Upper lobe of left lung (tissue), 6 donors: Measurements from ENCODE around the gene ARID4B. TPM values are rescaled to one million over a fixed set of nuclear protein-coding genes. Genes with fewer than 3 reads are reported as not detected.

Source experiments
- ATAC-seq, 2 donors: fragments of 200-7000 bp; cut with Tn5 transposase; one replicate each; pipeline ENCODE4 v1.9.1; 2022; ENCODE audit warnings: mild to moderate bottlenecking in 2 of 2, moderate library complexity in 2 of 2; ENCODE audit not compliant: low FRiP score in 2 of 2
- DNase-seq, 2 donors: peaks; one replicate each; pipeline ENCODE4 v3.0.0-alpha.2; 2019 to 2020
- H3K27ac ChIP-seq, 4 donors: fragments of 200-600 bp; sonication (generic); one replicate each; pipeline ENCODE4 v1.5.1; 2016 to 2019
- H3K27me3 ChIP-seq, 4 donors: fragments of 200-600 bp; sonication (generic); one replicate each; pipeline ENCODE4 v1.5.1; 2017 to 2019
- H3K36me3 ChIP-seq, 4 donors: fragments of 200-600 bp; sonication (generic); one replicate each; pipeline ENCODE4 v1.5.1; 2016 to 2019
- H3K4me1 ChIP-seq, 4 donors: fragments of 200-600 bp; sonication (generic); one replicate each; pipeline ENCODE4 v1.5.1; 2018 to 2019
- H3K4me3 ChIP-seq, 4 donors: fragments of 200-600 bp; sonication (generic); one replicate each; pipeline ENCODE4 v1.5.1; 2017 to 2019; ENCODE audit warnings: mild to moderate bottlenecking in 2 of 4, moderate library complexity in 1 of 4
- H3K9me3 ChIP-seq, 4 donors: fragments of 200-600 bp; sonication (generic); one replicate each; pipeline ENCODE4 v1.5.1; 2018 to 2019
- EP300 ChIP-seq, 4 donors: sonication (generic); formaldehyde crosslinking; IDR thresholded peaks; one replicate each; pipeline ENCODE4 v1.5.1; 2017; ENCODE audit warnings: antibody characterized with exemption in 4 of 4, control low read depth in 2 of 4
- POLR2A ChIP-seq, 4 donors: fragments of 450-650 bp; IDR thresholded peaks; one replicate each; pipeline ENCODE4 v1.5.1; 2016 to 2017; ENCODE audit warnings: antibody characterized with exemption in 4 of 4, mild to moderate bottlenecking in 2 of 4
- POLR2AphosphoS5 ChIP-seq, 2 donors: sonication (generic); formaldehyde crosslinking; IDR thresholded peaks; one replicate each; pipeline ENCODE4 v1.5.1; 2017; ENCODE audit warnings: antibody characterized with exemption in 2 of 2
- WGBS, 2 donors: methylation state at CpG; one replicate each; pipeline ENCODE4 v1.1.5; 2017 to 2018; 5-methylcytosine and 5-hydroxymethylcytosine counted together
- total RNA-seq, 6 donors: library from RNA; depleted of rRNA in 4 of 6; stranded (reverse); fragments of >200 nt in 4 of 6; gene quantifications; one replicate each; pipeline versions ENCODE4 v1.1.0 to v1.2.1, GENCODE V29; 2016 to 2021
- TF ChIP-seq, protein P1 (sequence below), 6 experiments: fragments of 450-650 bp in 4 of 6; fragments of 200-600 bp in 2 of 6; sonication (generic) in 2 of 6; IDR thresholded peaks; one replicate each; pipeline ENCODE4 v1.5.1; 2016 to 2019; ENCODE audit warnings: antibody characterized with exemption in 6 of 6
- donor health status: DM: no; HTN: no; CAD: no; lungs with moderate emphysema.
- donor health status: DM: no; HTN: yes; CAD: no; lungs with severe emphysema.

ARID4B gene
- total RNA-seq, 6 donors from 2014 or later: 31.1 to 90.1 (median 51.3) TPM

DNA sequence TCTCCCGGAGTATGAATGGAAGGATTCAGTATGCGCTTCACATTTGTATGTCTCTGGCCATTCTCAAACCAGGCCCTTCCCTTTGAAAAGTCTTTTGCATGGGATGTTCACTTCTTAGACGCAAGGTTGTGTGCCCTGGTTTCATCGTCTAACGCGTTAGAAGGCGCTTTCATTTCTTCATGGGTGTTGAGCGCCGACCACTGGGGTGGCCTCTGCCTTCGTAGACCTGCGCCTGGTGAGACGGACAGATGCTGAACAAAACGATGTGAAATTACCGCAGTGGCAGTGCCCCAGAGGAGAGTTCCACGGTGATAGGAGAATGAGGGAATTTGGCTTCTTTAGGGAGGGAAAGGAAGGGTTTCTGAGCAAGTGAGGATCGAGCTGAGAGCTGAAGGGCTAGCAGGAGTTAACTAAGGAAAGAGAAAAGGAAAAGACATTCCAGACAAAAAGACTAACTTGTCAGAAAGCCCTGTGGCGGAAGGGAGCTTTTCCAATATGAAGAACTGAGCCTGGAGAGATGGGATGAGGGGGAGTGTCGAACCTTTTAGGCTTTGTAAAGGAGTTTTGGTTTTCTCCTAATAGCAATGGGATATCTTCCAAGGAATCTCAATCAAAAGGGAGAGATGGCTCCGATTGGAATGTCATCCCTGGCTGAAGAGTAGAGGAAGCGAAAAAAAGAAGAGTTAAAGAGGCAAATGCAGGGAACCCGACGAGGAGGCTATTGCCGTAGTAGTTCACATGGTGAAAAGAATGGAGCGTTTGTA lies 1.3 kb upstream of the ARID4B start:
- TF ChIP-seq POLR2AphosphoS5 (IDR thresholded peaks at IDR 0.05): no peak
- TF ChIP-seq, protein P1, sequence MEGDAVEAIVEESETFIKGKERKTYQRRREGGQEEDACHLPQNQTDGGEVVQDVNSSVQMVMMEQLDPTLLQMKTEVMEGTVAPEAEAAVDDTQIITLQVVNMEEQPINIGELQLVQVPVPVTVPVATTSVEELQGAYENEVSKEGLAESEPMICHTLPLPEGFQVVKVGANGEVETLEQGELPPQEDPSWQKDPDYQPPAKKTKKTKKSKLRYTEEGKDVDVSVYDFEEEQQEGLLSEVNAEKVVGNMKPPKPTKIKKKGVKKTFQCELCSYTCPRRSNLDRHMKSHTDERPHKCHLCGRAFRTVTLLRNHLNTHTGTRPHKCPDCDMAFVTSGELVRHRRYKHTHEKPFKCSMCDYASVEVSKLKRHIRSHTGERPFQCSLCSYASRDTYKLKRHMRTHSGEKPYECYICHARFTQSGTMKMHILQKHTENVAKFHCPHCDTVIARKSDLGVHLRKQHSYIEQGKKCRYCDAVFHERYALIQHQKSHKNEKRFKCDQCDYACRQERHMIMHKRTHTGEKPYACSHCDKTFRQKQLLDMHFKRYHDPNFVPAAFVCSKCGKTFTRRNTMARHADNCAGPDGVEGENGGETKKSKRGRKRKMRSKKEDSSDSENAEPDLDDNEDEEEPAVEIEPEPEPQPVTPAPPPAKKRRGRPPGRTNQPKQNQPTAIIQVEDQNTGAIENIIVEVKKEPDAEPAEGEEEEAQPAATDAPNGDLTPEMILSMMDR (IDR thresholded peaks at IDR 0.05): peak in 1 of 6 experiments; percentile 16
- peaks cover 47 to 57% (median 49%) of the 10 kb centered on the region in 4 donors for H3K4me1 ChIP-seq
- peak overlapping the region; percentile 67 to 96 (median 84) for H3K4me3 ChIP-seq
- H3K9me3 ChIP-seq: no peaks in the 10 kb centered on the region
- DNase-seq: peak in 1 of 2 donors; percentile 39
- peak overlapping the region; percentile 88 to 97 (median 92) for H3K27ac ChIP-seq
- 2 to 4% methylated on average over 24 of the region's 24 CpGs for WGBS, 2 donors
- no peaks in the 10 kb centered on the region for H3K27me3 ChIP-seq
- H3K36me3 ChIP-seq: no peaks in the 10 kb centered on the region
- no peak for ATAC-seq

DNA sequence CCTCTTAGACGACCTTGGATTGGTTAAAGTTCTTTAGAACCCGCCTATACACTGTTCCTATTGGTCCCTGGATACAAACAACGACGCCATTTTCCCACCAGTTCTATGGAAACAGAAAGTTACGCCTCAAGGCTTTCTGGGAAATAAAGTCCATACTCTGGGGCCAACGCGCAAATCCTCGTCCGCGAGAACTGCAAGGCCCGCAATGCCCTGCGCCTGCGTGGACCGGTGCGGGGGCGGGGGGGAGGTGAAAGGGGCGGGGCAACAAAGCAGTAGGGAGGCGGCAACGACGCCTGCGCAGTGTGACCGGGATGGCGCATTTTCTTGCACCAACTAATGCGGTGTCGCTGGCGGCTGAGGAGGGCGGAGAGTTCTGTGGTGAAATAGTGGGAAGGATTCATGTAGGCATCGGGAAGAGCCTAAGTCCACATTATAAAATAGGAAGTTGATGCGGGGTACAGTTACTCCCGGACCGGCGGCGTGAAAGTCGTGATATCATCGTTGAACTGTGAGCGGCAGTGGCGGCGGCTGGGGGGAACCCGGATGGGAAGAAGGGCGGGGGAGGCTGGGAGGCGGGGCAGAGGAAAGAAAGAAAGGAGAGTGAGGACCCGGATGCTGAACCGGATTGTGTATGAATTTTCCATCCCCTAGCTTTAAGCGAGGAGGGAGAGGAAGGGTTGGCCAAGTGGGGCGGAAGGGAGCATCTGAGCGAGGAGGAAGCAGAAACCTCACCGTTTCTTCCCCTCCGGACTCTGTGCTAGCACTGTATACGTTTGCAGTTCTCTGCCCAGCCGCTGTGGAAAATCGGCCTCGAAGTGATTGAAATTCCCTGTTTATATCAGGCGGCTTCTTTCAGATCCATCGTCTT lies 526 bp upstream of the ARID4B start, which contains the start of gene GGPS1:
TSS of gene GGPS1 (plus strand) at position 300 of the 868 bp plus-strand sequence. CDS start 6,695 bp downstream, outside the sequence.
- H3K9me3 ChIP-seq: no peaks in the 10 kb centered on the region
- peak within 1 kb of the TSS; percentile 95 to 97 (median 96) for H3K27ac ChIP-seq
- H3K4me1 ChIP-seq: peaks cover 51 to 62% (median 54%) of the 10 kb centered on the region in 4 donors
- TF ChIP-seq POLR2AphosphoS5 (IDR thresholded peaks at IDR 0.05) (peak; percentile 85 to 97), EP300 (IDR thresholded peaks at IDR 0.05) (no peak), POLR2A (IDR thresholded peaks at IDR 0.05) (peak in 3 of 4 donors; percentile 71 to 88 (median 79))
- TF ChIP-seq, protein P1 (IDR thresholded peaks at IDR 0.05): peak in 2 of 6 experiments; percentile 3 to 35
- WGBS, 2 donors: 1% methylated on average over 54 of the region's 54 CpGs
- ATAC-seq (peak; percentile 95 to 99), DNase-seq (peak; percentile 98 to 99)
- peak within 1 kb of the TSS; percentile 67 to 96 (median 88) for H3K4me3 ChIP-seq
- H3K36me3 ChIP-seq: no peaks in the 10 kb centered on the region
- no peaks in the 10 kb centered on the region for H3K27me3 ChIP-seq

DNA sequence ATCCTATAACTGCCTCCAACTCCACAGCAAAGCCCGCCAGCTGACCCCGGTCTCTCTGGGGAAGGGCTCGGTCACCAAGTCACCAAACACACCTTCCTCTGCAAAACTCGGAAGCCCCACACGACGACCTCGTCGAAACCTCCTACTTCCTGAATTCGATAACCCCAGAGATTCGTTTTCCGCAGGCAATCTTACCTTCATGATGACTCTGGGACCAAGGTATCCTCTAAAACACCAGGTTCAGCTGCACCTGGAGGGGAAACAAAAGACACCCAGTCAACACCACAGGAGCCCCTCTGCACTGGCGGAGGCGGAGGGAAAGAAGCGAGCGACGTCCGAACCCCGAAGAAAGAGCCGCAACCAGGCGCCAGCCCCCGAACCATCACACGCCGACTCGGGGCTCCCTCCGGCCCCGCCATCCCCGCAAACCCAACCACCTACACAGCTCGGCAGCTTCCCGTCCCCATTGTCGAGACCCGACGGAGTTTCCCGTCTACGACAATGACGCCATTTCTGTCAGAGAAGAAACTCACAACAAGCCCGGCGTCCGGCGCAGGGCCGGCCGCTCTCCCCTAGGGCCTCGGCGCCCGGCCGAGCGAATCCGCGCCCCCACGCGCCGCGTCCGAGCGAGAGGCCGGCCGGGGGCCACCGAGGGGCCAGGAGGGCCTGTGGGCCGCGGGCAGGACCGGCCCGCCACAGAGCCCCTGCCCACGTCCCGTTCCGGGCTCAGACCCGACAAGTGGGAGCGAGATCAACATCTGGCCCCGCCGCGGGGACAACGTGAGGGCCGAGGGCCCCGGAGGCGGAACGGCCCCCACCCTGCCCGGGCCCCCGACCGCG lies 1.0 kb downstream of the ARID4B start:
- Histone ChIP-seq H3K4me3 (peak overlapping the region; percentile 67 to 96 (median 88)), H3K9me3 (no peaks in the 10 kb centered on the region), H3K36me3 (no peaks in the 10 kb centered on the region), H3K27ac (peak overlapping the region; percentile 95 to 97 (median 96)), H3K27me3 (no peaks in the 10 kb centered on the region), H3K4me1 (peaks cover 47 to 60% (median 51%) of the 10 kb centered on the region in 4 donors)
- DNase-seq (peak; percentile 59 to 90), ATAC-seq (peak in 1 of 2 donors; percentile 18)
- 0 to 1% methylated on average over 28 to 36 of the region's 78 CpGs for WGBS, 2 donors
- TF ChIP-seq POLR2A (IDR thresholded peaks at IDR 0.05) (no peak), EP300 (IDR thresholded peaks at IDR 0.05) (no peak), POLR2AphosphoS5 (IDR thresholded peaks at IDR 0.05) (no peak)
- TF ChIP-seq, protein P1 (IDR thresholded peaks at IDR 0.05): no peak

DNA sequence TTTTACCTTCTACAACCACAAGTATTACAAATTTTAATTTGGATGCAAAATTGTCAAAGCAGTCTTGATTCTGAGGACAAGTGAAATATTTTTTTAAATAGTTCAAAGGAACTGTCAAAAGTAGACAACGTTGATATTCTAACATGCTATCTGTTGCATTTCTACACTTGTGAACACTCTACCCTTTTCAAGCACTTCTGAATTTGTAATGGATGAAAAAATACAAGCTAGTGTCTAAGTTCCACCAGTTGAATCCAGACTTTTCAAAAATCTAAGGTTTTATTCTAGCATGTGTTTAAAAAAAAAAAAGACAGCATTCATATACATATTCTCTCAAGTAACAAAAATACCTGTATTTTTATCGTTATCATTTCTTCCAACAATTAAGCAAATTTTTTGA lies 2.1 kb downstream of the ARID4B start:
- DNase-seq: no peak
- H3K9me3 ChIP-seq: no peaks in the 10 kb centered on the region
- no peak for ATAC-seq
- H3K27me3 ChIP-seq: no peaks in the 10 kb centered on the region
- peak overlapping the region in 3 of 4 donors; percentile 67 to 96 (median 96) for H3K4me3 ChIP-seq
- no peaks in the 10 kb centered on the region for H3K36me3 ChIP-seq
- peaks cover 36 to 59% (median 43%) of the 10 kb centered on the region in 4 donors for H3K4me1 ChIP-seq
- TF ChIP-seq, protein P1 (IDR thresholded peaks at IDR 0.05): no peak
- TF ChIP-seq EP300 (IDR thresholded peaks at IDR 0.05): no peak
- no peak for TF ChIP-seq POLR2A (IDR thresholded peaks at IDR 0.05)
- TF ChIP-seq POLR2AphosphoS5 (IDR thresholded peaks at IDR 0.05): no peak
- H3K27ac ChIP-seq: peak overlapping the region in 1 of 4 donors; percentile 97
- 32 to 34% methylated on average over 2 of the region's 2 CpGs for WGBS, 2 donors
